Stimulated activated naive CD8-positive, alpha-beta T cell treated with anti-CD3 and anti-CD28 coated beads, Interleukin-15, Interleukin-2, amounts not matched to agents 100 U/mL and 50 U/mL, for 24 hours (primary cell): Measurements from ENCODE around the gene S1PR1.
"Not testable (repeated sequence)": the region's sequence is repeated elsewhere in the genome, so short reads cannot be mapped to it uniquely, and the experiment has no call there.

Experiments
- ATAC-seq: fragments of 150-1000 bp; cut with Tn5 transposase; one replicate; pipeline ENCODE4 v1.10.0; 2021
- DNase-seq: peaks from one replicate; pipeline ENCODE4 v3.0.0; 2021

Gene S1PR1

GRCh38 chr1:101219924-101220870 is 16.6 kb upstream of the S1PR1 start:
- ATAC-seq (no peak), DNase-seq (no peak)

GRCh38 chr1:101220906-101221305 is 15.9 kb upstream of the S1PR1 start:
- ATAC-seq = no peak
- no peak for DNase-seq

GRCh38 chr1:101221945-101222429 is 14.8 kb upstream of the S1PR1 start:
- ATAC-seq = no peak

GRCh38 chr1:101227837-101228236 is 9.0 kb upstream of the S1PR1 start:
- no peak for ATAC-seq

More at GRCh38 chr1:101221945-101222429, 14.8 kb upstream of the S1PR1 start:
- DNase-seq = no peak

GRCh38 chr1:101228424-101229134 is 8.2 kb upstream of the S1PR1 start:
- DNase-seq = no peak
- peak; percentile 66 for ATAC-seq

More at GRCh38 chr1:101227837-101228236, 9.0 kb upstream of the S1PR1 start:
- DNase-seq = no peak

- ATAC-seq, DNase-seq: not testable (repeated sequence)
Measured at GRCh38 chr1:101232182-101232581, 4.6 kb upstream of the S1PR1 start.

GRCh38 chr1:101233495-101233894 is 3.3 kb upstream of the S1PR1 start:
- ATAC-seq = no peak
- DNase-seq = no peak

GRCh38 chr1:101235216-101235695 is 1.6 kb upstream of the S1PR1 start:
- no peak for DNase-seq
- no peak for ATAC-seq

GRCh38 chr1:101235696-101236515 is 913 bp upstream of the S1PR1 start:
- DNase-seq (peak; percentile 77), ATAC-seq (peak; percentile 62)

GRCh38 chr1:101237229-101237837 is 514 bp downstream of the S1PR1 start:
- ATAC-seq (no peak), DNase-seq (no peak)

- peak; percentile 29 for ATAC-seq
- DNase-seq = peak; percentile 71
Measured at GRCh38 chr1:101238031-101238628, 1.3 kb downstream of the S1PR1 start.

- DNase-seq = peak; percentile 97
Measured at GRCh38 chr1:101238681-101239094, 1.9 kb downstream of the S1PR1 start.

GRCh38 chr1:101239095-101240040 is 2.5 kb downstream of the S1PR1 start:
- peak; percentile 63 for DNase-seq
- ATAC-seq = peak; percentile 37

More at GRCh38 chr1:101238681-101239094, 1.9 kb downstream of the S1PR1 start:
- peak; percentile 50 for ATAC-seq

- DNase-seq = no peak
- no peak for ATAC-seq
Measured at GRCh38 chr1:101240041-101240430, 3.2 kb downstream of the S1PR1 start.

- ATAC-seq = no peak
- DNase-seq = no peak
Measured at GRCh38 chr1:101241485-101242225, 4.8 kb downstream of the S1PR1 start.

GRCh38 chr1:101242324-101243050 is 5.7 kb downstream of the S1PR1 start:
- no peak for DNase-seq
- no peak for ATAC-seq

GRCh38 chr1:101243751-101244150 is 6.9 kb downstream of the S1PR1 start:
- ATAC-seq (no peak), DNase-seq (no peak)

- ATAC-seq (no peak), DNase-seq (no peak)
Measured at GRCh38 chr1:101244842-101245241, 8.0 kb downstream of the S1PR1 start.
